Stimulated activated CD4-positive, alpha-beta T cell treated with anti-CD3 and anti-CD28 coated beads, Interleukin-2, amount 100 ng/mL, for 48 hours (primary cell): ENCODE measurements around the gene DLGAP1.
"Not testable (repeated sequence)": the region's sequence is repeated elsewhere in the genome, so short reads cannot be mapped to it uniquely, and the experiment has no call there.

Experiments
- DNase-seq, 2 donors: peaks; one replicate each; pipeline ENCODE4 v3.0.0-alpha.2; 2020

The DLGAP1 gene

GRCh38 chr18:4068552-4069158, 386.5 kb downstream of the DLGAP1 start:
- DNase-seq: peak; percentile 18 to 39

- no peak for DNase-seq
Observed at GRCh38 chr18:4063545-4063944, 391.6 kb downstream of the DLGAP1 start.

GRCh38 chr18:4060427-4061281, 394.5 kb downstream of the DLGAP1 start:
- no peak for DNase-seq

- DNase-seq: no peak
Observed at GRCh38 chr18:4058179-4058578, 396.9 kb downstream of the DLGAP1 start.

GRCh38 chr18:4040391-4041092, 414.6 kb downstream of the DLGAP1 start:
- no peak for DNase-seq

GRCh38 chr18:4035521-4035920, 419.6 kb downstream of the DLGAP1 start:
- no peak for DNase-seq

- DNase-seq: not testable (repeated sequence)
Observed at GRCh38 chr18:4034815-4035214, 420.3 kb downstream of the DLGAP1 start.

- no peak for DNase-seq
Observed at GRCh38 chr18:4026542-4026941, 428.6 kb downstream of the DLGAP1 start.

GRCh38 chr18:4024702-4025101, 430.4 kb downstream of the DLGAP1 start:
- DNase-seq: no peak

GRCh38 chr18:4022749-4023148, 432.4 kb downstream of the DLGAP1 start:
- DNase-seq: not testable (repeated sequence)

- DNase-seq: no peak
Observed at GRCh38 chr18:4020026-4020425, 435.1 kb downstream of the DLGAP1 start.

GRCh38 chr18:4017480-4017879, 437.6 kb downstream of the DLGAP1 start:
- DNase-seq: no peak

GRCh38 chr18:4016391-4017049, 438.6 kb downstream of the DLGAP1 start:
- no peak for DNase-seq

GRCh38 chr18:4007846-4008245, 447.3 kb downstream of the DLGAP1 start:
- no peak for DNase-seq

GRCh38 chr18:4004183-4004829, 450.8 kb downstream of the DLGAP1 start:
- DNase-seq: no peak

GRCh38 chr18:3998698-3999333, 456.3 kb downstream of the DLGAP1 start:
- DNase-seq: no peak

GRCh38 chr18:3995476-3996102, 459.5 kb downstream of the DLGAP1 start:
- DNase-seq: peak; percentile 51 to 60

GRCh38 chr18:3993941-3994687, 461.0 kb downstream of the DLGAP1 start:
- DNase-seq: no peak

- no peak for DNase-seq
Observed at GRCh38 chr18:3985664-3986063, 469.4 kb downstream of the DLGAP1 start.

GRCh38 chr18:3985020-3985419, 470.1 kb downstream of the DLGAP1 start:
- no peak for DNase-seq
